Breast epithelium (tissue), 4 donors: ENCODE results near the gene RRAGD. TPM values are rescaled to one million over a fixed set of nuclear protein-coding genes. Genes with fewer than 3 reads are reported as not detected.

ENCODE experiments used
- DNase-seq, 2 donors: peaks; one replicate each; pipeline ENCODE4 v3.0.0-alpha.2; 2019; ENCODE audit warnings: low spot score in 2 of 2
- H3K27ac ChIP-seq, 2 donors: fragments of 200-600 bp; sonication (generic) in 1 of 2; one replicate each; pipeline ENCODE4 v1.5.1; 2016 to 2019; ENCODE audit warnings: mild to moderate bottlenecking in 1 of 2
- H3K27me3 ChIP-seq, 2 donors: fragments of 200-600 bp; sonication (generic) in 1 of 2; one replicate each; pipeline versions ENCODE4 v1.5.1 to v1.6.0; 2017 to 2019; ENCODE audit warnings: control low read depth in 1 of 2, mild to moderate bottlenecking in 1 of 2
- H3K36me3 ChIP-seq: fragments of 200-600 bp; one replicate; pipeline ENCODE4 v1.5.1; 2019
- H3K4me1 ChIP-seq, 2 donors: fragments of 200-600 bp; sonication (generic); one replicate each; pipeline ENCODE4 v1.5.1; 2016 to 2019; ENCODE audit warnings: control low read depth in 1 of 2
- H3K4me3 ChIP-seq, 3 donors: fragments of 200-600 bp; sonication (generic); 1 replicate in 2 of 3; 2 replicates in 1 of 3; pipeline ENCODE4 v1.5.1; 2016 to 2019; ENCODE audit warnings: mild to moderate bottlenecking in 3 of 3, moderate library complexity in 2 of 3
- H3K9me3 ChIP-seq, 2 donors: fragments of 200-600 bp; sonication (generic) in 1 of 2; one replicate each; pipeline ENCODE4 v1.5.1; 2016 to 2019; ENCODE audit warnings: control low read depth in 1 of 2
- CTCF ChIP-seq, 3 donors: fragments of 450-650 bp; IDR thresholded peaks; one replicate each; pipeline ENCODE4 v1.5.1; 2016 to 2017; ENCODE audit warnings: antibody characterized with exemption in 3 of 3, mild to moderate bottlenecking in 3 of 3, moderate library complexity in 3 of 3
- POLR2A ChIP-seq: fragments of 450-650 bp; IDR thresholded peaks from one replicate; pipeline ENCODE4 v1.6.1; 2016; ENCODE audit warnings: antibody characterized with exemption, mild to moderate bottlenecking, moderate library complexity
- POLR2AphosphoS5 ChIP-seq, 3 donors: sonication (generic); formaldehyde crosslinking; IDR thresholded peaks; one replicate each; pipeline ENCODE4 v1.6.1; 2017; ENCODE audit warnings: antibody characterized with exemption in 3 of 3
- intact Hi-C: fragments of 100-400 bp; cut with DNase I; formaldehyde crosslinking; loops from one replicate; pipeline ENCODE4 v1.15.1; 2023; ENCODE audit warnings: low total_unique reads
- total RNA-seq, 3 donors: library from RNA; depleted of rRNA; stranded (reverse); fragments of >200 nt; gene quantifications; one replicate each; pipeline ENCODE4 v1.1.0, GENCODE V29; 2016

Gene RRAGD
- total RNA-seq, 3 donors from 2014 or later: 12.8 to 38.6 (median 23.9) TPM

GRCh38 chr6:89330910-89331309, 81.2 kb downstream of the RRAGD start:
- H3K27ac ChIP-seq: no peak overlapping the region
- H3K4me3 ChIP-seq: no peak overlapping the region
- TF ChIP-seq POLR2A (no peak), CTCF (IDR thresholded peaks at IDR 0.05) (no peak), POLR2AphosphoS5 (IDR thresholded peaks at IDR 0.05) (no peak)
- intact Hi-C loops: no loop called here
- no peaks in the 10 kb centered on the region for H3K27me3 ChIP-seq
- no peak for DNase-seq
- no peaks in the 10 kb centered on the region for H3K4me1 ChIP-seq
- H3K36me3 ChIP-seq: peaks cover 4% of the 10 kb centered on the region
- H3K9me3 ChIP-seq: no peaks in the 10 kb centered on the region

- no peaks in the 10 kb centered on the region for H3K36me3 ChIP-seq
- no peaks in the 10 kb centered on the region for H3K9me3 ChIP-seq
- no peak overlapping the region for H3K4me3 ChIP-seq
- intact Hi-C loops: no loop called here
- H3K4me1 ChIP-seq: no peaks in the 10 kb centered on the region
- H3K27me3 ChIP-seq: no peaks in the 10 kb centered on the region
- no peak overlapping the region for H3K27ac ChIP-seq
- DNase-seq: no peak
- TF ChIP-seq CTCF (IDR thresholded peaks at IDR 0.05) (no peak), POLR2AphosphoS5 (IDR thresholded peaks at IDR 0.05) (no peak)
Observed at GRCh38 chr6:89328976-89329375, 83.1 kb downstream of the RRAGD start.

GRCh38 chr6:89324304-89324703, 87.8 kb downstream of the RRAGD start:
- no peaks in the 10 kb centered on the region for H3K36me3 ChIP-seq
- no peaks in the 10 kb centered on the region for H3K9me3 ChIP-seq
- no peak overlapping the region for H3K4me3 ChIP-seq
- TF ChIP-seq POLR2A (no peak), CTCF (IDR thresholded peaks at IDR 0.05) (no peak), POLR2AphosphoS5 (IDR thresholded peaks at IDR 0.05) (no peak)
- DNase-seq: no peak
- intact Hi-C loops: no loop called here
- no peaks in the 10 kb centered on the region for H3K27me3 ChIP-seq
- H3K27ac ChIP-seq: peak overlapping the region in 1 of 2 donors; percentile 49
- H3K4me1 ChIP-seq: no peaks in the 10 kb centered on the region

GRCh38 chr6:89323511-89323971, 88.5 kb downstream of the RRAGD start:
- no peaks in the 10 kb centered on the region for H3K36me3 ChIP-seq
- H3K4me3 ChIP-seq: no peak overlapping the region
- H3K9me3 ChIP-seq: no peaks in the 10 kb centered on the region
- H3K27ac ChIP-seq: peak overlapping the region in 1 of 2 donors; percentile 49
- H3K4me1 ChIP-seq: no peaks in the 10 kb centered on the region
- intact Hi-C loops: no loop called here
- TF ChIP-seq POLR2AphosphoS5 (IDR thresholded peaks at IDR 0.05) (no peak), CTCF (IDR thresholded peaks at IDR 0.05) (no peak), POLR2A (no peak)
- H3K27me3 ChIP-seq: no peaks in the 10 kb centered on the region
- DNase-seq: no peak

GRCh38 chr6:89321131-89321970, 90.7 kb downstream of the RRAGD start:
- no peaks in the 10 kb centered on the region for H3K36me3 ChIP-seq
- no peak overlapping the region for H3K27ac ChIP-seq
- no peak overlapping the region for H3K4me3 ChIP-seq
- intact Hi-C loops: no loop called here
- DNase-seq: no peak
- no peaks in the 10 kb centered on the region for H3K27me3 ChIP-seq
- no peak for TF ChIP-seq CTCF (IDR thresholded peaks at IDR 0.05)
- no peak for TF ChIP-seq POLR2AphosphoS5 (IDR thresholded peaks at IDR 0.05)
- no peak for TF ChIP-seq POLR2A
- no peaks in the 10 kb centered on the region for H3K9me3 ChIP-seq
- H3K4me1 ChIP-seq: no peaks in the 10 kb centered on the region
